Effector CD8-positive, alpha-beta T cell (primary cell): ENCODE data around the gene NCKAP5.
"Not testable (repeated sequence)": the region's sequence is repeated elsewhere in the genome, so short reads cannot be mapped to it uniquely, and the experiment has no call there.

Experiments used
- DNase-seq: peaks from one replicate; lab custom pipeline; 2025; lab: John Stamatoyannopoulos, UW

The NCKAP5 gene

DNA sequence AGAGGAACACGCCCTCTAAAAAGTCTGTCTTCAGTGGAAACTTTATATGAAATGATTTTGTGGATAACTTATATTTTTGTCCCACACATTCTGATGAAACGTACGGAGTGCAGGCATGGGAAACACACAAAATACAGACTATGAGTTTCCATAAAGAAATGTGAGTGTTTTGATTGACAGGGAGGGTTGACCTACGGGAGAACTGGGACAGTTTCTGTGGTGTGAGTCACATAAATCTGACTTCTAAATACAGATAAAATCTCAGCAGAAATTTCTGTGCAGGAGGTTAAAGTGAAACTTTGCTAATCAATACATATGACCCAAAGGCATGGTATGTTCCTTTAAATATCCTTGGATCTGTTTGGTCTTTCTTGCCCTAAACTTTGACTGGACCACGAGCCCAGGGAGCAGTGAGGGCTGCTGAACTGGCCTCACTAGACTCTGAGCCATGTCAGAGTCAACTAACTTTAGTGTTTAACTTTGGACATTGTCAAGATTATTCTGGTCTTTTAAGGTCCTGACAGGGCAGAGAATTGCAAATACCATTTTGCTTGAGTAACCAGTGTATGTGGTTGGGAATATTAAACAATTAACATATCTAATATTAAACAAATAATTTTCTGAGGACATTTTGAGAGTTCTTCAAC is 691.4 kb downstream of the NCKAP5 start:
- no peak for DNase-seq

- no peak for DNase-seq
These were observed 693.1 kb downstream of the NCKAP5 start for GRCh38 chr2:132875193-132875592.

- DNase-seq, result no peak
These were observed 694.5 kb downstream of the NCKAP5 start for GRCh38 chr2:132873738-132874137.

- DNase-seq, result no peak
These were observed 696.4 kb downstream of the NCKAP5 start for GRCh38 chr2:132871831-132872230.

GRCh38 chr2:132863961-132864360 is 704.3 kb downstream of the NCKAP5 start:
- DNase-seq, result no peak

DNA sequence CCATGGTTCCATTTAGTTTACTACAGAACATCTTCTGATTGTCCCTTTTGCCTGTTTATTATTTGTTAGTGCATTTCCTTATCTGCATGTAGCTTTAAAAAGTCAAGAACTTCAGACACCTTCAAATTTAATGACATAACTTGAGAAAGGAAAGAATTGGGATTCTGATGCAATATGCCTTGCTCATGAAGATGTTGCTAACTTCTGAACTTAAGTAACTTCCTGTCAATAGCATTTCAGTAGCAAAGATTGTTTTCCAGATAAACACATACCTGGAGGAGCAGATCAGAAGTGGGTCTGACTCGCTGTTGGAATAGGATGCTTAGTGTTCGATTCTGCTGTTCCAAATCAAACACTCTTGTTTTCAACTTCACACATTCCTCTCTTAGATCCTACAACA is 708.0 kb downstream of the NCKAP5 start:
- DNase-seq, result no peak

DNA sequence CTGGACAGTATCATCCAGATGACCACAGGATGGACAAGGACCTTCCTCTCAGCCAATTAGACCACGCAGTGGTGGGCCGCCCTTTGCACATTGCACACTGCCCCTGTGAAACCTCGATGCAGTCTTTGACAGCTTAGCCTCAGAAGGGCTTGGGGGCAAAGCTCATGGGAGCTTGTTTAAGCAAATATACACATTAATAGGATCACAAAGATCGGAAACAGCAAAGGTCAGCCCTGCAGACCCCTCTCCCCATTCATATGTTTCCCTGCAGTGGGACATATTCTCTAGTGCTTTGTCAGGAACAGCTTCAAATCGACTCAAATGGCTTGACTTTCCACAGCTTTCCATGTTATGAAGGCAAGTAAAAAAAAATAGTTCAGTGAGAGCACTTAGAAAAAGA is 708.7 kb downstream of the NCKAP5 start:
- DNase-seq, result no peak

DNA sequence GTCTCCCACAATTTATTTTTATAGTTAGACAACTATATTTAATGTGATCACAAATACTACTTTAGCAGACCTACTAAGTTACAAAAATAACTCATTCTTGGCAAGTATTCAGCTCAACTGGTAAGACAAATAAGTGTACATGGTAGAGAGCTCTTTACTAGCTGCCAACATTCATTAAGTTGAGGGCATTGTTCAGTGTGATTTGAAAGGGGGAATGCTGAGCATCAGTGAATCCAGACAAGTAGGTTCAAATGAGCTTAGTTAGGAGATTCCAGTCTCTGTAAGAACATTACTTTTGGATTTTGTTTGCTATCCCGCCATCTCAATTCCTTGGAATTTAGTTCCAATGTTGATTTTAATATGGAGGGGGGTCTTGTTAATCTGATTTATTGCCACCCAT is 710.9 kb downstream of the NCKAP5 start:
- DNase-seq, result no peak

DNA sequence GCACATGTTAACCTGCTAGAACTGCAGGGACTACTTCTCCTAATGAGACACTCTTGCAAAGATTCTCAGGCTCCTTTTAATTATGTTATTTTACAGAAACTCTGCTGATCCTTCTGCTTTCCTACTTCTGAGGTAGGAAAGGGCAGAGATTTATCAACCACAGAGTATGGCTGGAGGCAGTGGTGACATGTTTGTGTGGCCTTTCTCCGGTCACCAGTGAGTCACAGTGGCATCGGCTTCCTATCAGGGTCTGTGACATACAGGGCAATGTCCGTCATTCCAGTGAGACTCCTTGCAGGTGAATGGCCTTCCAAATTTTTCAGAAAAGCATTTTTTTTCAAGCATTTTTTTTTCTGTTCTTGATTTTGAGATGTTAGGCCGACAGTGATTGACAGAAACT is 717.6 kb downstream of the NCKAP5 start:
- no peak for DNase-seq

- DNase-seq, result no peak
These were observed 719.1 kb downstream of the NCKAP5 start for GRCh38 chr2:132849118-132849517.

DNA sequence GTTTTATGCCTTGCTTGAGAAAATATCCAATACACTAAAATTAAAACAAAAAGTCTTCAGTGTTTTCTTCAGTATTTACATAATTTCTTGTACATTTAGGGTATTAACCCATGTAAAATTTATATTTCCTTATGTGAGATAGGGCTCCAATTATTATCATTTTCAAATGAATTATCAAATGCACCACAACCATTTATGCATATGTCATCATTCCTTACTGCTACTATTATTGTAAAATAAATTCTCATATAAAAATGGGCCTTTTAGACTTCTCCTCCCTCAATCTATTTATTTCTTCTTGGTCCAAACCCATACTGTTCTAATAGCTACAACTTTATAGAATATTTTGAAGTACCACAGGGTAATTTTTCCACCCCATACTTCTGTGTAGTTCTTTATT is 722.9 kb downstream of the NCKAP5 start:
- DNase-seq, result no peak

DNA sequence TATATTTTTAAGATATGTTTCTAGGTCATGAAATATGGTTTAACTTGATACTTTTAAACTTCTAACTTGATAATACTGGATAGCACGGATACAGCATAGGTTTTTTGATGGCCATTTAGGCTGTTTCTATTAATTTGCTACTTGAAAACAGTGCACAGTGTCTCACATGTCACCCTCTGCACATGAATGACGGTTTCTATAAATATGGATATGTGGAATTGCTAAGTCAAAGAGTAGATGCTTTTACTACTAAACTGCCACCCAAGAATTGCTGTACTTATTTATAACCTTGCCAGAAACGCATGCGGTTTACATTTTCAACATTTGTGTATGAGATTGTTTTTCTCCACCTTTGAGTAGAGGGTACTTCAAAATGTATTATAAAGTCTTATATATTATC is 723.7 kb downstream of the NCKAP5 start:
- DNase-seq, result no peak

DNA sequence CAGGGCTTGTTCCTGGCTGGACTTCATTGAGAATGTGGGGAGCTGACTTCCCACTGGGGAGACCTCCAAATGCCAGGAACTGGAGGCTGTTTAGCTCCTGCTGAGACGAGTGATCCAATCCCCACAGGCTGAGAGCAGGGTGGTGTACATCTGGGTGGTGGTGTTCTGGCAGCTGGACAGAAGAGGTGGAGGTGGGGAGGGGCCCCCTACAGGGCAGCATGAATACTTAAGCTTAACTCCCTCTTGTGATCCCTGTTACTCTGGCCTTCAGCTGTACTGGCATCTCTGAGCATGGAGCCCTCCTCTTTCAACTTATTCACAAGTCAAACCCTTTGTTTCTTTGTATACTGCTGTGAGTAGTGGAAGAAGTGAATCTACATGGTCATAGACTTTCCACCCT is 730.5 kb downstream of the NCKAP5 start:
- DNase-seq, result no peak

DNA sequence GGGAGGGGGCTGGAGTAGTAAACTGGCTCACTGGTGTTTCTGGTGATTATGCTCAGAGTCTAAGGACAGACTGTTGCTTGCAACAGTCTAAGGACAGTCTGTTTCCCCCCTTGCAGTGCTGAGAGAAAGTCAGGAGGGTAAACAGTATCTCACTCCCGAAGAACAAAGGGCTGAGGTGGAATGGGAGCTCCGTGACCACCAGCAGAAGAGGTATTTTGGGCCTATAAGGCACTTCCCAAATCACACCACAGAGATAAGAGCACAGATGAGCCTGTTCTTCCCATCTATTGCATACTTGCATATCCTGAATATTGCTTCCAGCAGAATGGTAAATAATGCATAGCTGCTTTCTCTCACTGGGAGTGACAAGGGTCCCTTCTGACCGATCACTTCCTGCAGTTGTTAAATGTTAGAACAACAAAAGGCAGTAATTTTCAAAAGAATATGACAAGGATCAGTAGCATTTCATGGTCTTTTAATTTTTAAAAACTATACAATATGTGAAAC is 737.9 kb downstream of the NCKAP5 start:
- DNase-seq, result no peak

DNA sequence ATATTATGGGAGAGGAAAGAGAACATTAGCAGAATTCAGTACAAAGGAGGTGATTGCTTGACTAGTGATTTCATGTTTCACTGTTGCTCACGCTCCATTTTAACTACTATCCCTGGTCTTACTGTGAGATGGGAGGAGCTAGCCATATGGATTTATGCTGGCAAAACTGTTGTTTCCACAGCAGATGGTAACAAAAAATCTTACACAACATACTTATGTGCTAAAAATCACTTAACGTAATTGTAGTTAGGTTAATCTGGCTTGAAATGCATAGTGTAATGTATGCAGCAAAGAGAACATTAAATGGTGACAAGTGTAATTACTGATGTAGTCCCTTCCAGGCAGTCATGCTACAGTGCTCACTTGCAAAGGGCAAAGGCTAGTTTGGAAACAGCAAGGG is 742.7 kb downstream of the NCKAP5 start:
- DNase-seq, result no peak

- no peak for DNase-seq
These were observed 743.5 kb downstream of the NCKAP5 start for GRCh38 chr2:132824716-132825115.

DNA sequence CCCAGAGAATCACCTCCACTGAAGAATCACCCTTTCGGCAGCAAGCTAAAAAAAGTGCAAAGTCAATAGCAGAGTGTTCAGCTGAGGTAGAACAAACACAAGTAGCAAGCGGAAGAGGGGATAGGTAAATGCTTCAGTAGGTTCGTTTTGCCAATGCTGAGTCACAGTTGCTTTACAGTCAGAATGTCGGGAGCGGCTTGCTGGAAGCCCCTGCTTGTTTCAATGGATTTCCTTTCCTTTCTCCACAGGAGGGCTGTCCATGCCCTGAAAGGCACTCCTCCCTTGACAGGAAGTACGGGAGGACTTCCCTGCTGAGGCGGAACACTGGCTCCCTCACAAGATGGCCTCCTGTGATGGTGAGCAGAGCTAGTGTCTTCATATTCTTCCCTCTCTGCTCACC is 752.0 kb downstream of the NCKAP5 start:
- no peak for DNase-seq

DNA sequence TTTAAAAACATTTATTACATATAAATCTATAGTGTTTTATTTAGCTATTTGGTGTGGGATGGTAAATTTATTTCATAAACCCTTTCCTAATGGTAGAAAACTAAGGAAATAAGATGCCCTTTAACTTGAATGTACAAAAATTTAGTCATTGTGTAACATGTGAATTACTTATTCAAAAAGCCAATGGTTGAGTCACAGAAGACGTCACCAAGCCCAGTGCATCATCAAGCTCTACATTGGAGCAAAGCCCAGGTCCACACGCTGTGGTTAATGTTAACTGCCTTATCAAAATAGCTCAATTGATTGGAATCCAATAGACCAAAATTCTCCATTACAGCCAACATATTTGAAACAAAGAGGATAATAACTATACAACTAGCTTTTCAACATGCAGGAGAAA is 752.7 kb downstream of the NCKAP5 start:
- DNase-seq, result no peak

DNA sequence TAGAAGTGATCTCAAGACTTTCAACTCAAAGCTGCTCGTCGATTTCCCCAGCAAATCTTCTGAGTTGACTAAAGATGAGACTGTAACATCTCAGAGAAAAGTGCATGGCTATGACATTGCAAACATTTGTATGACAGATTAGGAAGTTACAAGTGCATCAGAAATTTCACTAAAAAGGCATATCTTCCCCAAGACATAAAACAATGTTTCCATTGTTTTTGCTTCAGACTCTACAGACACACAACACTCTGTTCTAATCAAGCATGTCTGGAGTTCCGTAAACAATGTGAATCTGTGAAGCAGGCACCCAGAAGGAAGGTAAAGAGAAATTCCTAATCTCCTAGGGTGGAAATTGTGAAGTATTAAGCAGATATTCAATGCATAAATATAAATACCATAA is 753.6 kb downstream of the NCKAP5 start:
- no peak for DNase-seq

GRCh38 chr2:132813422-132813821 is 754.8 kb downstream of the NCKAP5 start:
- DNase-seq, result no peak

- no peak for DNase-seq
These were observed 756.9 kb downstream of the NCKAP5 start for GRCh38 chr2:132811148-132811915.

- not testable (repeated sequence) for DNase-seq
These were observed 758.3 kb downstream of the NCKAP5 start for GRCh38 chr2:132809962-132810361.

- no peak for DNase-seq
These were observed 764.2 kb downstream of the NCKAP5 start for GRCh38 chr2:132804051-132804450.

- DNase-seq, result no peak
These were observed 769.9 kb downstream of the NCKAP5 start for GRCh38 chr2:132798341-132798740.
